AG04449 (cell line): Measurements from ENCODE around the gene SKP1.

ENCODE experiments used
- CTCF ChIA-PET: fragments of 350-600 bp; formaldehyde crosslinking; extraction: SDS; loops from one replicate; lab custom pipeline; 2021; ENCODE audit warnings: antibody characterized with exemption; lab: Yijun Ruan, JAX
- POLR2A ChIA-PET: fragments of 400-600, 350-600 bp; formaldehyde crosslinking; extraction: SDS; loops from one replicate; lab custom pipeline; 2020; ENCODE audit warnings: antibody characterized with exemption, inconsistent platforms; lab: Yijun Ruan, JAX
- DNase-seq: peaks from one replicate; pipeline ENCODE4 v3.0.0-alpha.2; 2010; ENCODE audit warnings: low read depth, low spot score
- H3K4me3 ChIP-seq: 2 replicates; pipeline ENCODE4 v1.5.1; 2011; ENCODE audit warnings: low read depth, mild to moderate bottlenecking, control low read depth, low read length
- TF ChIP-seq, protein P1 (sequence below): IDR thresholded peaks from one replicate; pipeline ENCODE4 v1.5.1; 2011; ENCODE audit warnings: mild to moderate bottlenecking, moderate library complexity, low read length, control low read depth, inconsistent platforms; ENCODE audit not compliant: insufficient read depth; ENCODE audit errors: missing control alignments

Gene SKP1

GRCh38 chr5:134145779-134146581 lies 30.8 kb downstream of the SKP1 start:
- TF ChIP-seq, protein P1, sequence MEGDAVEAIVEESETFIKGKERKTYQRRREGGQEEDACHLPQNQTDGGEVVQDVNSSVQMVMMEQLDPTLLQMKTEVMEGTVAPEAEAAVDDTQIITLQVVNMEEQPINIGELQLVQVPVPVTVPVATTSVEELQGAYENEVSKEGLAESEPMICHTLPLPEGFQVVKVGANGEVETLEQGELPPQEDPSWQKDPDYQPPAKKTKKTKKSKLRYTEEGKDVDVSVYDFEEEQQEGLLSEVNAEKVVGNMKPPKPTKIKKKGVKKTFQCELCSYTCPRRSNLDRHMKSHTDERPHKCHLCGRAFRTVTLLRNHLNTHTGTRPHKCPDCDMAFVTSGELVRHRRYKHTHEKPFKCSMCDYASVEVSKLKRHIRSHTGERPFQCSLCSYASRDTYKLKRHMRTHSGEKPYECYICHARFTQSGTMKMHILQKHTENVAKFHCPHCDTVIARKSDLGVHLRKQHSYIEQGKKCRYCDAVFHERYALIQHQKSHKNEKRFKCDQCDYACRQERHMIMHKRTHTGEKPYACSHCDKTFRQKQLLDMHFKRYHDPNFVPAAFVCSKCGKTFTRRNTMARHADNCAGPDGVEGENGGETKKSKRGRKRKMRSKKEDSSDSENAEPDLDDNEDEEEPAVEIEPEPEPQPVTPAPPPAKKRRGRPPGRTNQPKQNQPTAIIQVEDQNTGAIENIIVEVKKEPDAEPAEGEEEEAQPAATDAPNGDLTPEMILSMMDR = peak; percentile 89
- no peak for DNase-seq
- CTCF ChIA-PET = interaction anchor here (1.0 to 36.5 kb wide), 13 partner anchors 4 to 146 kb away, joined by 3 to 1500 read pairs (median 5); no protein-coding TSS in a partner anchor
- POLR2A ChIA-PET = interaction anchor here (1.0 to 1.6 kb wide), 3 partner anchors 30 to 31 kb away, joined by 3 to 4 read pairs (median 3); partner anchors contain the start of gene SKP1
- no peak overlapping the region for H3K4me3 ChIP-seq

DNA sequence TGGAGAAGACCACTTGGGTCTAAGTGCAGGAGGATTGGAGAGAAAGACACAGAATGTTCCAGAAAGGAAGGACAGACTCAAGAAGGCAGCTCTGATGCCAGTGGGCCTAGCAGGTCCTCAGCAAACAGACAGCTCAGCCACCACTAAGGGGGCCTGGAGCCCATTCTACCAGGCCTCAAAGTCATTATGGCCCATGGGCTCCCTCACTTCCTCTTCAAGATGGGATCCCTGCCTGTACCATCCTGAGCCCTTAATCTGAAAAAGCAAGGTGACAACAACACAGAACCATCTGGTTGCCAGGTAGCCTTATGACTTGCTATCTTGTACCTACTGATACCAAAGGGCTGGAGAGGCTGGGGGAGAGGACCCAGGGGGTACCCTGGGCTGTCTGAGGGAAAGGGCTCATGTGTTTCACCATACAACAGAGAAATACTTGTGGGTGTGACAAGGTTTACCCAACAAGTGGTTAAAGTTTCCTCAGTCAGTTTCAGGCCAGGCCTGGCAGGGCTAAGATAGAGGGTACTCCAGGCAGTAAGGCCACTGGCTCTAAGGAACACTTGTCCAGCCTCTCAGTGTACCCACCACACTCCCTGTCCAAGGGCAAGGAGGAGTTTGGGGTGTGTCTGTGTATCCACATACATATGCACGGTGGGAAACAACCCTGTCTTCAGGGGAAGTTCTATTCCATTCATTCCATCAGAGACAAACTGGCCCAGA lies 31.6 kb downstream of the SKP1 start:
- DNase-seq = no peak
- ChIA-PET POLR2A (interaction anchor here (1.1 kb wide), 1 partner anchor 31 kb away, joined by 3 read pairs; the partner anchor contains the start of gene SKP1), CTCF (interaction anchor here (1.0 to 36.5 kb wide), 13 partner anchors 4 to 1034 kb away, joined by 3 to 1500 read pairs (median 5); no protein-coding TSS in a partner anchor)
- no peak overlapping the region for H3K4me3 ChIP-seq
- TF ChIP-seq, protein P1 = no peak

GRCh38 chr5:134143944-134144941 lies 32.5 kb downstream of the SKP1 start:
- CTCF ChIA-PET = interaction anchor here (1.2 to 36.5 kb wide), 10 partner anchors 5 to 1033 kb away, joined by 3 to 1500 read pairs (median 16); no protein-coding TSS in a partner anchor

GRCh38 chr5:134143431-134143830 lies 33.3 kb downstream of the SKP1 start:
- CTCF ChIA-PET = interaction anchor here (1.0 to 36.5 kb wide), 6 partner anchors 6 to 145 kb away, joined by 3 to 1500 read pairs (median 352); no protein-coding TSS in a partner anchor
- POLR2A ChIA-PET = interaction anchor here (0.7 to 1.4 kb wide), 2 partner anchors 10 to 104 kb away, joined by 3 read pairs; no protein-coding TSS in a partner anchor

More at GRCh38 chr5:134143944-134144941, 32.5 kb downstream of the SKP1 start:
- POLR2A ChIA-PET = interaction anchor here (0.7 kb wide), 1 partner anchor 9 kb away, joined by 3 read pairs; no protein-coding TSS in a partner anchor
- H3K4me3 ChIP-seq = no peak overlapping the region
- DNase-seq = no peak
- TF ChIP-seq, protein P1 = no peak

DNA sequence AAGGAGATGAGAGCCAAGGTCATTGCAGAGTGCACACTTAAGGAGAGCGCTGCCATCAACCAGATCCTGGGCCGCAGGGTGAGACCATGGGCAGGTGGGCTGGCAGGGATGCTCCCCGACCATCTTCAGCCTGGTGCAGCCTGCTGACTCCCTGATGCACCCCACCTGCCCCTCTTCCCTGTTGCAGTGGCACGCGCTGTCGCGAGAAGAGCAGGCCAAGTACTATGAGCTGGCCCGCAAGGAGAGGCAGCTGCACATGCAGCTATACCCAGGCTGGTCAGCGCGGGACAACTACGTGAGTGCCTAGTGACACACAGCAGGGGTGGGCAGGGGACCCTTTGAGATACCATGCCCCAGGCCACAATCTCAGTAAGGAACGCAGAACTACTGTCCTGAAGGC lies 33.9 kb downstream of the SKP1 start:
- TF ChIP-seq, protein P1 = no peak
- ChIA-PET POLR2A (interaction anchor here (1.4 kb wide), 1 partner anchor 103 kb away, joined by 3 read pairs; no protein-coding TSS in a partner anchor), CTCF (interaction anchor here (1.0 to 36.5 kb wide), 6 partner anchors 7 to 137 kb away, joined by 3 to 1500 read pairs (median 352); no protein-coding TSS in a partner anchor)
- no peak for DNase-seq
- no peak overlapping the region for H3K4me3 ChIP-seq

More at GRCh38 chr5:134143431-134143830, 33.3 kb downstream of the SKP1 start:
- TF ChIP-seq, protein P1 = no peak
- DNase-seq = no peak
- H3K4me3 ChIP-seq = no peak overlapping the region
